AG10803 (cell line): ENCODE results near the gene WASF3.

Experiments
- DNase-seq: peaks from one replicate; pipeline ENCODE4 v3.0.0; 2010; ENCODE audit warnings: low read depth
- H3K4me3 ChIP-seq: 2 replicates; pipeline ENCODE4 v1.5.1; 2011; ENCODE audit warnings: mild to moderate bottlenecking, low read length, control low read depth
- CTCF ChIP-seq: conservative IDR thresholded peaks from 2 replicates; pipeline ENCODE4 v1.5.1; 2011; ENCODE audit warnings: mild to moderate bottlenecking, low read length, control low read depth, inconsistent platforms

WASF3 gene

GRCh38 chr13:26695360-26695705, 137.8 kb downstream of the WASF3 start:
- TF ChIP-seq CTCF: no peak
- no peak overlapping the region for H3K4me3 ChIP-seq
- DNase-seq: peak; percentile 5

- no peak for TF ChIP-seq CTCF
- no peak overlapping the region for H3K4me3 ChIP-seq
- DNase-seq: no peak
Measured at GRCh38 chr13:26695891-26696311, 138.4 kb downstream of the WASF3 start.

DNA sequence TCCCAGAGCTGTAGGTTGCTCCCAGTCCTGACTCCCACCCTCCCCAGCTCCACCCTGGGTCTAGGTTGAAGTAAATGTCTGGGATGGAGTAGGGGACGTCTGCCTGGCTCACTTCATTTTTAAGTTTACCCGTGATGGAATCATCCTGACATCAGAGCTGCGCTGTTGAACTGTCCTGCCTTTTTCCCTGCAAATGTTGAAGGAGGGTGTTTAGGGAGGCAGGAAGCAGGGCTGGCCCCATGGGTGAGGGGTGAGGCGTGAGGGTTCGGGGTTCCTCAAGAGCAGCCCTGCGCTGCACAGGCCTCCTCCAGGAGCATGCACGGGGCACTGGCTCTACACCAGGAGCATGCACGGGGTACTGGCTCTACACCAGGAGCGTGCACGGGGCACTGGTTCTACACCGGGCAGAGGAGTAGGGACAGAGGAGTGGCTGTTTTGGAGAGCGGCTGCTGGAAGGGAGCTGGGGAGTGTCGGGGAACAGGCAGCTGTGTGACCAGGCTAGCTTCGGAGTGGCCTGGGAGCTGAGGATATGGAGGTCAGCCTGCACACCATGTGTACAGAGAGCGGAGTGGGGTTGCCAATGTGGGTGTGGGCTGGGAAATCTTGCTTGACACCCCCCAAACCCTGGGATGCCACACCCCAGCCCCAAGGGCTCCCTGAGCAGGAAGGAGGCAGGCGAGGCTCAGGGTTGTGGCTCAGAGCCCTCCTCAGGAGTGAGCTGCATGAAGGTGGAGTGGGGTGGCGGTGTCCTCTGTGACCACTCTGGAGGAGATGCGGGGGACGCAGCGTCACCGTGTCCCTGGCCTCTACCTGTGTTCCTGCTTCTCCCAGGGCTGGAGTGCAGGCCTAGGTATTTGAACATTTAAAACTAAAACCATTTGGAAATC, 139.8 kb downstream of the WASF3 start:
- no peak for DNase-seq
- TF ChIP-seq CTCF: no peak

DNA sequence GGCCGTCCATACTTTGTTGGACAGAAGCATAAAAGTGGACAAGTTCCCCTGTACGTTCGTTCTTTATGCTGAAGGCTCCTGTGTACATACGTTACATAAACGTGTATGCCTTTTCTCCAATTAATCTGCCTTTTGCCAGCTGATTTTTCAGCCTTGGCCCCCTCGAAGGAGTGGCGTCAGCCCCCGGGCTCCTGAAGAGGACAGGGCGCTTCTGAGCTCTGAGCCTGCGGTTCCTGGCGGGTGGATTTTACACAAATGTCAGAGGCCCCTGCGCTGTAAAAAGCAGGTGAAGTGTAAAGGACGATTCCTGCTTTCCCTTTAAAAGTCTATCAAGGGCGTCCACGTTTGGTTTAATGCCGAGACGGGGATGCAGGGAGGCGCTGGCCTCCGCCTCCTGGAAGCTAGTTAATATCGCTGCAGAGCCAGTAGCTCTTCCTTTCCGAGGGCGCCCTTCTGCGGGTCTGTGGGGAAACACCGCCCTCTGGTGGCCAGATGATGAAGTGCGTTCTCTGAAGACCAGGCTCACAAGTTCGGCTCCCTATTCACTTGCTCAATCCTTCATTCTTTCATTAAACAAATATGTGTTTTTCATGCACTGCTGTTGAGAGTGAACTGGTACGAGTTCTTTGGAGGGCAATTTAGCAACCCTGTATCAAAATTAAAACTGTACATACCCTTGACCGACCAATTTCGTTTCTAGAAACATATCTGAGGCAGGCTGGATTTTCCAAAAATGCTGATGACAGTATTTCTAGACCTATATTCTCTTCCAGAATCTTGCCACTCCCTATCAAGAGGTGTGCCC, 141.1 kb downstream of the WASF3 start:
- peak; percentile 86 for DNase-seq
- H3K4me3 ChIP-seq: peak overlapping the region; percentile 24
- TF ChIP-seq CTCF: peak; percentile 95

More for the DNA sequence above, 139.8 kb downstream of the WASF3 start:
- no peak overlapping the region for H3K4me3 ChIP-seq

DNA sequence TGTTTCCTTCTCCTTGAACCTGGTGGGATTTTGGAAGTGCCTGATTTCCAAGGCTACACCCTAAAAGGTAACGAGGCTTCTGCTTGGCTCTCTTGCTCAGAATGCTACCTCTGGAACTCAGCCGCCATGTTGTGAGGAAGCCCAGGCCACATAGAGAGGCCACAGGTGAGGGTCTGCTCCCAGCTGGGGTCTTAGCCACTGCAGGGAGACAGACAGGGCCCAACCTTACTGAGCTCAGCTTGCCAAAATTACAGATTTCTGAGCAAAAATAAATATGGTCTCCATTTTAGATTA, 141.7 kb downstream of the WASF3 start:
- DNase-seq: no peak
- no peak overlapping the region for H3K4me3 ChIP-seq
- TF ChIP-seq CTCF: no peak

- no peak for TF ChIP-seq CTCF
- no peak overlapping the region for H3K4me3 ChIP-seq
- DNase-seq: no peak
Measured at GRCh38 chr13:26705536-26705935, 148.1 kb downstream of the WASF3 start.

- DNase-seq: no peak
- no peak for TF ChIP-seq CTCF
- no peak overlapping the region for H3K4me3 ChIP-seq
Measured at GRCh38 chr13:26706381-26706780, 148.9 kb downstream of the WASF3 start.
